GM21619 (cell line): ENCODE data around the gene SRSF3.
"Not testable (repeated sequence)": the region's sequence is repeated elsewhere in the genome, so short reads cannot be mapped to it uniquely, and the experiment has no call there.

Experiments used
- ATAC-seq: cut with Tn5 transposase; IDR thresholded peaks from one replicate; pipeline ENCODE4 v1.9.1; 2021; ENCODE audit not compliant: unreplicated experiment

The SRSF3 gene

GRCh38 chr6:36642913-36643817 is 49.0 kb downstream of the SRSF3 start:
- no peak for ATAC-seq

- ATAC-seq: no peak
These were observed 49.8 kb downstream of the SRSF3 start for GRCh38 chr6:36643977-36644376.

GRCh38 chr6:36649086-36649485 is 54.9 kb downstream of the SRSF3 start:
- ATAC-seq: no peak

- ATAC-seq: no peak
These were observed 55.7 kb downstream of the SRSF3 start for GRCh38 chr6:36649701-36650484.

- peak; percentile 66 for ATAC-seq
These were observed 56.8 kb downstream of the SRSF3 start for GRCh38 chr6:36650848-36651478.

GRCh38 chr6:36651659-36652379 is 57.7 kb downstream of the SRSF3 start:
- ATAC-seq: no peak

- not testable (repeated sequence) for ATAC-seq
These were observed 60.3 kb downstream of the SRSF3 start for GRCh38 chr6:36654469-36654868.
